GM04503 (cell line): ENCODE measurements around the gene KLHL15.

Experiments used
- DNase-seq: peaks from one replicate; pipeline ENCODE4 v3.0.0-alpha.2; 2012; ENCODE audit warnings: low read depth

The KLHL15 gene

DNA sequence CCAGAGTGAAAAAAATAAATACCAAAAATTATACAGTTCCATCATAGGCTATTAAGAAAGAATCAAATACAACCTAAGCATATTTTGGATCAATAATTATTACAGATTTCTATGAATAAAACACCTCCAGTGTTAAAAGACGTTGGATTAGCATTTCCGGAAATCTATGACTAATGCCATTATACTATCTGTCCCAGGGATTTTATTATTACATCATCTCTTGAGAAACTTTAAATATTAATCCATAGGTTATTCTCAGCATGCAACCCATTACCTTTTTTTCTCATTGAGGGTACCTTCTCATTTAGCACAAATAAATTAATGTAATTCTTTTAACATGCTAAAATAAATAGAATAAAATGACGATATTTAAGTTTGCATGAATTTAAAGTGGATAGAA lies 74.6 kb downstream of the KLHL15 start:
- DNase-seq = no peak

GRCh38 chrX:23945206-23945605 lies 81.8 kb downstream of the KLHL15 start:
- no peak for DNase-seq

GRCh38 chrX:23944234-23944633 lies 82.8 kb downstream of the KLHL15 start:
- no peak for DNase-seq

DNA sequence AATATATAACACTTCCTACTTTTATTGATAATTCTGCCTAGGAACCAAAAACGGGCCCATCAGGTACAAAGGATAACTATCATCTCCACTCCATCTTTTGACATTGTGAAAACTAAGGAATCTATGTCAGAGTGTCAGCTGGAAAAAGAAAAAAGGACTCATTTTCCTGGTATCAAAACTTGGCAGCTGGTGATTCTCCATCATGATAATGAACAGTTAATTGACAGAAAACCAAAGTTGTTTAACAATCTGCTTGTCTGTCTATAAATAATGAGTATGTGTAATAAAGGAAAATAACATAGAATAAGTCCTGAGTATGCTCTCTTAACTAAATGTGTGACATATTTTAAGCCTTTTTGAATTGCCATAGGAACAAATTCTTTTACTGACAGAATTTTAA lies 87.8 kb downstream of the KLHL15 start:
- no peak for DNase-seq

GRCh38 chrX:23938690-23939089 lies 88.3 kb downstream of the KLHL15 start:
- DNase-seq = no peak

- no peak for DNase-seq
Observed at GRCh38 chrX:23937100-23937499, 89.9 kb downstream of the KLHL15 start.

DNA sequence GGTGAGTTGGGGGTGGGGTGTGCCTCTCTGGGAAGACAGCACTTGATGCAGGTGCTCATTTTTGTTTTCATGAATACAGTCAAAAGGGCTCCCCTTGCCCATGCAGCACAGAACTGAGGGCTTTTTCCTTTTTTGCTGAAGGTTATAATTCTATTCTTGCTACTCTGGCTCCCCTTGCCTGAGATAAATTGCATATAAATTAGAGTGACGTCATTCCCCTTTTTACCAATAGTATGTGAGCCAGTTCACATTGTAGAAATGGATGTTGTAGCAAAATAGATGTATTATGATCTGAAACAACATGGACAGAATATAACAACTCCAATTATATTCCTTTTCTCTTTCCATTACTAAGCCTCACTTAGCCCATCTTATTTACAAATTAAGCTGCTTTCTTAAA lies 90.8 kb downstream of the KLHL15 start:
- no peak for DNase-seq

GRCh38 chrX:23935106-23935505 lies 91.9 kb downstream of the KLHL15 start:
- DNase-seq = no peak
